Calu3 (cell line): ENCODE data around the gene TRMT44. TPM values are rescaled to one million over a fixed set of nuclear protein-coding genes. Genes with fewer than 3 reads are reported as not detected.
"Not testable (repeated sequence)": the region's sequence is repeated elsewhere in the genome, so short reads cannot be mapped to it uniquely, and the experiment has no call there.

ENCODE experiments used
- BruUV-seq: library from RNA; stranded (reverse); fragments of 400-500 nt; replicated peaks from 2 replicates; lab custom pipeline; 2021; lab: Mats Ljungman, UMichigan
- CTCF ChIA-PET: fragments of 300-600 bp; sonication (Branson Sonifier 250); formaldehyde crosslinking; loops from one replicate; lab custom pipeline; 2022; ENCODE audit warnings: antibody characterized with exemption; lab: Charles Lee
- DNase-seq: peaks from one replicate; pipeline ENCODE4 v3.0.0; 2022
- H3K27ac Mint-ChIP-seq: one replicate; pipeline ENCODE4 v1.8.0; 2022; ENCODE audit warnings: mixed read lengths; ENCODE audit not compliant: unreplicated experiment
- H3K27me3 Mint-ChIP-seq: one replicate; pipeline ENCODE4 v1.8.0; 2022; ENCODE audit warnings: mixed read lengths; ENCODE audit not compliant: unreplicated experiment
- H3K36me3 Mint-ChIP-seq: one replicate; pipeline ENCODE4 v1.8.0; 2022; ENCODE audit warnings: mild to moderate bottlenecking, moderate library complexity, mixed read lengths; ENCODE audit not compliant: insufficient read depth, unreplicated experiment
- H3K4me1 Mint-ChIP-seq: one replicate; pipeline ENCODE4 v1.8.0; 2022; ENCODE audit warnings: mild to moderate bottlenecking, low read depth, mixed read lengths; ENCODE audit not compliant: unreplicated experiment
- H3K4me3 Mint-ChIP-seq: one replicate; pipeline ENCODE4 v1.8.0; 2022; ENCODE audit warnings: mild to moderate bottlenecking, low read depth, moderate library complexity, mixed read lengths; ENCODE audit not compliant: unreplicated experiment
- H3K9me3 Mint-ChIP-seq: one replicate; pipeline ENCODE4 v1.8.0; 2022; ENCODE audit warnings: low read depth, mixed read lengths; ENCODE audit not compliant: unreplicated experiment
- intact Hi-C: fragments of 100-400 bp; cut with micrococcal nuclease; formaldehyde crosslinking; loops from one replicate; pipeline ENCODE4 v1.10.0; 2022; ENCODE audit not compliant: unreplicated experiment
- total RNA-seq: library from RNA; stranded (reverse); gene quantifications from 2 replicates; pipeline ENCODE4 v1.2.3, GENCODE V29; 2022
- TF ChIP-seq, protein P1 (sequence below): fragments of 200-600 bp; IDR thresholded peaks from one replicate; pipeline ENCODE4 v1.8.0; 2022; ENCODE audit warnings: antibody characterized with exemption; ENCODE audit not compliant: unreplicated experiment

TRMT44 gene
- total RNA-seq, 1 experiment from 2014 or later = 21.5 TPM

DNA sequence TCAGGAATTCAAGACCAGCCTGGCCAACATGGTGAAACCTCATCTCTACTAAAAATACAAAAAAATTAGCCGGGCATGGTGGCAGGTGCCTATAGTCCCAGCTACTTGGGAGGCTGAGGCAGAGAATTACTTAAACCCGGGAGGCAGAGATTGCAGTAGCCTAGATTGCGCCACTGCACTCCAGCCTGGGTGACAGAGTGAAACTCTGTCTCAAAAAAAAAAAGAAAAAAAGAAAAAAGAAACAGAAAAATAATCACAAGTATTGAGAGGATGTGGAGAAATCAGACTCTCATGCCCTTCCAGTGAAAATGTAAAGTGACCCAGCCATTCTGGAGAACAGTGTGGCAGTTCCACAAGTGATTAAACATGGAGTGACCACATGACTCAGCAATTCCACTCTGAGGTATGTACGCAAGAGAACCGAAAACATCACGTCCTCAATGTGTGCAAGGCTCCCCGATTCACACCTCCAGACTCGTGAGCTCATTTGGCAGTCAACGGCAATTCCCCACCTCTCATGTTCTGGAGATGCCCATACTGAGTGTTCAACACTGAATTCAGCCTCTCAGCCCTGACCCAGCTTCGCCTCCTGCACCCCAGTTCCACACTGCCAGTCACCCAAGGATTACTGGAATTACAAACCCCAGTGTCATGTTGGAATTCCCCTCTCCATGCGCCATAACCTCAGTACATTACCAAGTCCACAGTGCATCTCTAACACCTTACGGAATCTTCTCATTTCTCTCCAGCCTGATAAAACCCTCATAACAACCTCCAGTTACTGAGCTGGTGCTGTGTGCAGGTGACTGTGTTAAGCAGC is 21.1 kb upstream of the TRMT44 start:
- intact Hi-C loops = no loop called here
- Mint-ChIP-seq H3K9me3 (no peaks in the 10 kb centered on the region), H3K4me3 (no peak overlapping the region), H3K4me1 (peaks cover 9% of the 10 kb centered on the region), H3K36me3 (no peaks in the 10 kb centered on the region), H3K27me3 (no peaks in the 10 kb centered on the region), H3K27ac (no peak overlapping the region)
- no TSS peak for BruUV-seq
- TF ChIP-seq, protein P1, sequence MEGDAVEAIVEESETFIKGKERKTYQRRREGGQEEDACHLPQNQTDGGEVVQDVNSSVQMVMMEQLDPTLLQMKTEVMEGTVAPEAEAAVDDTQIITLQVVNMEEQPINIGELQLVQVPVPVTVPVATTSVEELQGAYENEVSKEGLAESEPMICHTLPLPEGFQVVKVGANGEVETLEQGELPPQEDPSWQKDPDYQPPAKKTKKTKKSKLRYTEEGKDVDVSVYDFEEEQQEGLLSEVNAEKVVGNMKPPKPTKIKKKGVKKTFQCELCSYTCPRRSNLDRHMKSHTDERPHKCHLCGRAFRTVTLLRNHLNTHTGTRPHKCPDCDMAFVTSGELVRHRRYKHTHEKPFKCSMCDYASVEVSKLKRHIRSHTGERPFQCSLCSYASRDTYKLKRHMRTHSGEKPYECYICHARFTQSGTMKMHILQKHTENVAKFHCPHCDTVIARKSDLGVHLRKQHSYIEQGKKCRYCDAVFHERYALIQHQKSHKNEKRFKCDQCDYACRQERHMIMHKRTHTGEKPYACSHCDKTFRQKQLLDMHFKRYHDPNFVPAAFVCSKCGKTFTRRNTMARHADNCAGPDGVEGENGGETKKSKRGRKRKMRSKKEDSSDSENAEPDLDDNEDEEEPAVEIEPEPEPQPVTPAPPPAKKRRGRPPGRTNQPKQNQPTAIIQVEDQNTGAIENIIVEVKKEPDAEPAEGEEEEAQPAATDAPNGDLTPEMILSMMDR = no peak
- DNase-seq = no peak
- CTCF ChIA-PET = interaction anchor here (0.7 kb wide), 1 partner anchor 474 kb away, joined by 3 read pairs; no protein-coding TSS in a partner anchor

DNA sequence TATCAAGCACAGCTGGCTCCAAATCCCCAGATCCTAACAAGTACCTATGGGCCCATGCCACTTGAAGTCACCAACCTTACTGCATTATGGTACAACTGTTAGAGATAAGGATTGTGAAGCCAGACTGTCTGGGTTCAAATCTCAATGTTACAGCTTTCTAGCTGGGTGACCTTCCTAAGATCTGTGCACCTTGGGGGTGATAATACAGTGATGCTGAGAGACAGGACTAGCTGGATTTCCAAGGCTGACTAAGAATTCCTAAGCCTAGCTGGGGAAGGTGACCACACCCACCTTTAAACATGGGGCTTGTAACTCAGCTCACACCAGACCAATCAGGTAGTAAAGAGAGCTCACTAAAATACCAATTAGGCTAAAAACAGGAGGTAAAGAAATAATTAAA is 20.4 kb upstream of the TRMT44 start:
- not testable (repeated sequence) for DNase-seq, H3K4me3 Mint-ChIP-seq

DNA sequence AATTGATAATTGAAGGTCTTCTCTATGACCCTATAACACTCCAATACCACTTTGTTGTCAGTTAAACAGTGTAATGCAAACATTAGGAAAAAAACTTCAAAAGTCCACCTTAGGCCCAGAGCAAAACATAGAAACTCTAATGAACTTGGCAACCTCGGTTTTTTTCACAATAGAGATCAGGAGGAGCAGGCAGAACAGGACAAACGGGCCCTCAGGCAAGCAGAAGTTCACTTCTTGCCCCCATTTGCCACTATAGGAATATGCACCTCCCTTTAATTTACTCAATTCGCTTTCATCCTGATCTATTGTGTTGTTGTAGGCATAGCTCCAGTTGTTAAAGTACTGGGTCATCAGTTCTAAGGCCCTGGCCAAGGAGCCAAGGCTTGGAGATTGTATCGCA is 18.2 kb upstream of the TRMT44 start:
- peaks cover 7% of the 10 kb centered on the region for H3K36me3 Mint-ChIP-seq
- H3K4me1 Mint-ChIP-seq = peaks cover 20% of the 10 kb centered on the region
- TF ChIP-seq, protein P1 = no peak
- DNase-seq = no peak
- H3K9me3 Mint-ChIP-seq = no peaks in the 10 kb centered on the region
- H3K27me3 Mint-ChIP-seq = no peaks in the 10 kb centered on the region
- no peak overlapping the region for H3K27ac Mint-ChIP-seq
- CTCF ChIA-PET = no interaction called here
- H3K4me3 Mint-ChIP-seq = no peak overlapping the region
- intact Hi-C loops = no loop called here
- no TSS peak for BruUV-seq

More for the DNA sequence above, 20.4 kb upstream of the TRMT44 start:
- H3K9me3 Mint-ChIP-seq, CTCF ChIA-PET, BruUV-seq, H3K27me3 Mint-ChIP-seq, H3K27ac Mint-ChIP-seq, H3K4me1 Mint-ChIP-seq, intact Hi-C loops, H3K36me3 Mint-ChIP-seq: not testable (repeated sequence)

DNA sequence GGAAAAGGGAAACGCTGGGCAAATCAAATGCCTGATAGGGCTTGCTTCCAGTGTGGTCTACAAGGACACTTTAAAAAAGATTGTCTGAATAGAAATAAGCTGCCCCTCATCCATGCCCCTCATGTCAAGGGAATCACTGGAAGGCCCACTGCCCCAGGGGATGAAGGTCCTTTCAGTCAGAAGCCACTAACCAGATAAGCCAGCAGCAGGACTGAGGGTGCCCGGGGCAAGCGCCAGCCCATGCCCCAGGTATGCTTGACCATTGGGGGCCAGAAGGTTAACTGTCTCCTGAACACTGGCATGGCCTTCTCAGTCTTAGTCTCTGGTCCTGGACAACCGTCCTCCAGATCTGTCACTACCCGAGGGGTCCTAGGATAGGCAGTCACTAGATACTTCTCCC is 17.8 kb upstream of the TRMT44 start:
- peaks cover 12% of the 10 kb centered on the region for H3K36me3 Mint-ChIP-seq
- no peak for DNase-seq
- peaks cover 24% of the 10 kb centered on the region for H3K4me1 Mint-ChIP-seq
- CTCF ChIA-PET = no interaction called here
- no TSS peak for BruUV-seq
- no peak overlapping the region for H3K4me3 Mint-ChIP-seq
- TF ChIP-seq, protein P1 = no peak
- no peaks in the 10 kb centered on the region for H3K9me3 Mint-ChIP-seq
- no peaks in the 10 kb centered on the region for H3K27me3 Mint-ChIP-seq
- intact Hi-C loops = no loop called here
- H3K27ac Mint-ChIP-seq = no peak overlapping the region

DNA sequence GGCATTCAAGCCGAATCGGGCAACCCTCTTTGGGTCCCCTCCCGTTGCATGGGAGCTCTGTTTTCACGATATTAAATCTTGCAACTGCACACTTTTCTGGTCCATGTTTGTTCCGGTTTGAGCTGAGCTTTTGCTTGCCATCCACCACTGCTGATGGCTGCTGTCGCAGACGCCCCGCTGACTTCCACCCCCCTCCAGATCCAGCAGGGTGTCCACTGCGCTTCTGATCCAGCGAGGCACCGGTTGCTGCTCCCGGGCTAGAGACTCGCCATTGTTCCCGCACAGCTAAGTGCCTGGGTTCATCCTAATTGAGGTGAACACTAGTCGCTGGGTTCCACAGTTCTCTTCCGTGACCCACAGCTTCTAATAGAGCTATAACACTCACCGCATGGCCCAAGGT is 13.3 kb upstream of the TRMT44 start:
- no TSS peak for BruUV-seq
- Mint-ChIP-seq H3K36me3 (peaks cover 26% of the 10 kb centered on the region), H3K27me3 (no peaks in the 10 kb centered on the region), H3K9me3 (no peaks in the 10 kb centered on the region), H3K4me3 (peak overlapping the region; percentile 94), H3K4me1 (peaks cover 16% of the 10 kb centered on the region), H3K27ac (no peak overlapping the region)
- intact Hi-C loops = no loop called here
- no peak for DNase-seq
- CTCF ChIA-PET = no interaction called here
- TF ChIP-seq, protein P1 = no peak
